Activated CD8-positive, alpha-beta memory T cell treated with anti-CD3 and anti-CD28 coated beads, Interleukin-2, amount 10 ng/mL, durations not matched to agents 7 days and 5 days (primary cell): ENCODE results near the gene NBPF10. TPM values are rescaled to one million over a fixed set of nuclear protein-coding genes. Genes with fewer than 3 reads are reported as not detected.
"Not testable (repeated sequence)": the region's sequence is repeated elsewhere in the genome, so short reads cannot be mapped to it uniquely, and the experiment has no call there.

Experiments used
- ATAC-seq: fragments of 150-1000 bp; cut with Tn5 transposase; one replicate; pipeline ENCODE4 v1.10.0; 2021; ENCODE audit warnings: moderate library complexity
- CTCF ChIA-PET: fragments of 350-600 bp; sonication (Branson Sonifier 250); formaldehyde crosslinking; loops from one replicate; lab custom pipeline; 2021; ENCODE audit warnings: antibody characterized with exemption; lab: Charles Lee
- DNase-seq: peaks from one replicate; pipeline ENCODE4 v3.0.0-alpha.2; 2020
- H3K27ac Mint-ChIP-seq: one replicate; pipeline ENCODE4 v1.8.0; 2021; ENCODE audit warnings: mild to moderate bottlenecking, mixed read lengths
- H3K27me3 Mint-ChIP-seq: one replicate; pipeline ENCODE4 v1.8.0; 2021; ENCODE audit warnings: mixed read lengths
- H3K36me3 Mint-ChIP-seq: one replicate; pipeline ENCODE4 v1.8.0; 2021; ENCODE audit warnings: mild to moderate bottlenecking, mixed read lengths
- H3K4me1 Mint-ChIP-seq: one replicate; pipeline ENCODE4 v1.8.0; 2021; ENCODE audit warnings: mixed read lengths
- H3K4me3 Mint-ChIP-seq: one replicate; pipeline ENCODE4 v1.8.0; 2021; ENCODE audit warnings: mild to moderate bottlenecking, moderate library complexity, mixed read lengths
- H3K9me3 Mint-ChIP-seq: one replicate; pipeline ENCODE4 v1.8.0; 2022; ENCODE audit warnings: low read depth, mixed read lengths
- total RNA-seq, 2 experiments: library from RNA; stranded (reverse); gene quantifications; one replicate each; pipeline ENCODE4 v1.2.3, GENCODE V29; 2021

Gene NBPF10
- total RNA-seq: 1 to 10 TPM; 2.0 TPM

DNA sequence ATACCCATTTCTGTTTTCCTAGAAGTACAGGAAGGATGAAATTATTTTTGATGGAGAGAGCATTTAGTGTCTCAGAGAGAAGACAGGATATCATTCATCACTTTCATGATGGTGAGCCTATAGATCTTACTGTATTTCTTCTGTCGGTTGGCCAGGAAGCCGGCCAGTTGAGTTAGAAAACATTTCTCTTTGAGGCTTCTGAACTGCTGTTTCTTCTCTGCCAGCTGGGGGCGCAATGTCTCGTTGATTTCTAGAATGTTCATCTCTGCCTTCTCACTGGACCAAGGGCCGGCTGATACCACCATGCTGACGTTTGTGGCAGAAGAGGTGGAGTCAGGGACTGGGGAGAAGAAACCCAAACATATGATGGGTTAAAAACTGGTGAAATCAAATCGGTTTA lies at the start of gene NBPF10:
NBPF10 (minus strand) TSS at position 340 of the 400 bp plus-strand sequence; CDS start at position 305, 35 bp downstream.
- H3K27ac Mint-ChIP-seq, CTCF ChIA-PET, DNase-seq, H3K27me3 Mint-ChIP-seq, H3K36me3 Mint-ChIP-seq, ATAC-seq, H3K9me3 Mint-ChIP-seq, H3K4me3 Mint-ChIP-seq, H3K4me1 Mint-ChIP-seq: not testable (repeated sequence)

DNA sequence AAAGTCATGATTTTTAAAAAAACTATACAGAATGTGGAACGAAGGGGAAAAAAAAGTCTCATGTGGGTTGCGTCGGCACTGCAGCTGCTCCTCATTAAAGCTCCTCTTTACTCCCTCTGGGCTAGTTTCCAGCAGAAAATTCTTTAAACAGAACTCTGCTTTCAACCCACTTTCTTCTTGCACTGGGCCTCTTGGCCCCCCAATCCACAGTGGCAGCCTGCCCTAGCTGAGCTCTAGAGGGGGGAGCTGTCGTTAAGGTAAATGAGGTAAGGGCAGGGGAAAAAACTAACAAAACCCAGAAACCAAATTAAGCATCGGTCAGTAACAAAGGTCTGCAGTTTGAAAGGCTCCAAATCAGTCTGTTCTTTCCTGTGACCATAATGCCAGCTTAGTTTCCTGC lies 29.9 kb upstream of the NBPF10 start:
- DNase-seq, H3K9me3 Mint-ChIP-seq, H3K27me3 Mint-ChIP-seq, ATAC-seq, H3K36me3 Mint-ChIP-seq, CTCF ChIA-PET, H3K4me3 Mint-ChIP-seq, H3K4me1 Mint-ChIP-seq, H3K27ac Mint-ChIP-seq: not testable (repeated sequence)

DNA sequence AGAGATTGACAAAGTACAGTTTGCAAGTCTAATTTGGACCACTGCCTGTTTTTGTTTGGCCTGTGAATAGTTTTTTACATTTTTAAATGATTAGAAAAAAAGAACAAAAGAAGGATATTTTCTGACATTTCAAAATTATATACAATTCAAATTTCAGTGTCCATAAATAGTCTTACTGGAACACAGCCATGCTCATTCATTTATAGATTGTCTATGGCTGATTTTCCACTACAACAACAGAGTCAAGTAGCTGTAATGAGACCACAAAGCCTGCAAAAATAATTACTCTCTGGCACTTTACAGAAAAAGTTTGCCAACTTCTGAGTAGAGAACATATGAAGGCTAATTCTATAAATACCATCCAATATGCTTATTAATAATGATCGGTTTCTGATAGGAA lies 23.1 kb upstream of the NBPF10 start:
- H3K9me3 Mint-ChIP-seq, H3K27me3 Mint-ChIP-seq, H3K4me1 Mint-ChIP-seq, ATAC-seq, H3K36me3 Mint-ChIP-seq, DNase-seq, CTCF ChIA-PET, H3K27ac Mint-ChIP-seq, H3K4me3 Mint-ChIP-seq: not testable (repeated sequence)

DNA sequence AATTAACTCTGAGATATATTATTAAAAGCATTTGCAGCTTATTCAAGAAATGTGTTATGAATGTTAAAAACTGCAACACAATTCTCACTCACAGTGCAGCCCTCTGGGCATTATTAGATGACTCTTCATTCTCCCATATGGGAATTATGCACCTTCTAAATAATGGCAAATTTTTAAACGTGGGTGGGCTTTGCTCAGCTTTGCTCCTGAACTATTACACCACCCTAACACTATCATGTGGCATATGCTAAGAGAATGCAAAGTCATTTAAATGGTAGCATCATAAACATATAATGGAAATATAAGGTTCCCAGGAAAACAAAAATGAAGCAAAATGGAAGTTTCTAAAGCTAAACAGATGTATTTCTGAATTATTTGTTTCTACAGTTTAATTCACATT lies 22.7 kb upstream of the NBPF10 start:
- H3K9me3 Mint-ChIP-seq, H3K36me3 Mint-ChIP-seq, H3K4me3 Mint-ChIP-seq, H3K4me1 Mint-ChIP-seq, DNase-seq, ATAC-seq, CTCF ChIA-PET, H3K27me3 Mint-ChIP-seq, H3K27ac Mint-ChIP-seq: not testable (repeated sequence)

Other genes with a start within 250 kb of the NBPF10 start
- gene ITGA10, start 234.8 kb downstream of the NBPF10 start, total RNA-seq: 1 to 10 TPM; 1.8 to 2.1 TPM
- gene PEX11B, start 226.1 kb downstream of the NBPF10 start, total RNA-seq: 10 to 100 TPM; 27.3 to 36.2 TPM
- gene RBM8A, start 217.3 kb downstream of the NBPF10 start, total RNA-seq: 100 to 1,000 TPM; 189 to 249 TPM
- gene LIX1L, start 186.8 kb downstream of the NBPF10 start, total RNA-seq: 10 to 100 TPM; 35.0 to 36.2 TPM
- 1 to 10 TPM; 3.8 to 4.6 TPM for gene ANKRD34A, start 180.2 kb downstream of the NBPF10 start, total RNA-seq
- 10 to 100 TPM; 23.5 to 29.1 TPM for gene POLR3GL, start 180.1 kb downstream of the NBPF10 start, total RNA-seq
- gene TXNIP, start 148.2 kb downstream of the NBPF10 start, total RNA-seq: 100 to 1,000 TPM; 127 to 207 TPM
- gene HJV, start 123.1 kb downstream of the NBPF10 start, total RNA-seq: not detected
- 10 to 100 TPM; 28.8 to 38.9 TPM for gene NOTCH2NLA, start 84.2 kb upstream of the NBPF10 start, total RNA-seq